HG02840 (cell line): ENCODE results near the gene GPR39.

ENCODE experiments used
- ATAC-seq: cut with Tn5 transposase; IDR thresholded peaks from one replicate; pipeline ENCODE4 v1.9.1; 2021; ENCODE audit warnings: mild to moderate bottlenecking, moderate library complexity, moderate number of reproducible peaks; ENCODE audit not compliant: unreplicated experiment, low FRiP score

The GPR39 gene

DNA sequence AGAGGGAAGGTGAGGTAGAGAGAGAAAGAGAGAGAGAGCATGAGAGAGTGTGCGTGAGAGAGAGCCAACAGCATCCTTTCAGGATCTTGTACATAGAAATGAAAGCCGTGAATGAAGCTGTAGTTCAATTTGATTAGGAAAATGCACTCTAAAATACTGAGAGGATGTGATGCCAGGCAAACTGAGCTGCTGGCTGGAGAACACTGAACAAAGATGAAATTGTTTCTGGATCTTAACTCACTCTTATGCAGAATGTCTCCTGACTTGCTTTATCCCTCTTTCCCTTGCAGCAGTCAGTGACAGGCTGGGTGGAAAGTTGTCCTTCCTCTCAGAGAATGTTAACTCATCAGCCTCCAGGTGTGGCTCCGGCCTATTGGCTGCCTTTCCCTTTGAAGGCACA, 242.7 kb downstream of the GPR39 start:
- no peak for ATAC-seq

DNA sequence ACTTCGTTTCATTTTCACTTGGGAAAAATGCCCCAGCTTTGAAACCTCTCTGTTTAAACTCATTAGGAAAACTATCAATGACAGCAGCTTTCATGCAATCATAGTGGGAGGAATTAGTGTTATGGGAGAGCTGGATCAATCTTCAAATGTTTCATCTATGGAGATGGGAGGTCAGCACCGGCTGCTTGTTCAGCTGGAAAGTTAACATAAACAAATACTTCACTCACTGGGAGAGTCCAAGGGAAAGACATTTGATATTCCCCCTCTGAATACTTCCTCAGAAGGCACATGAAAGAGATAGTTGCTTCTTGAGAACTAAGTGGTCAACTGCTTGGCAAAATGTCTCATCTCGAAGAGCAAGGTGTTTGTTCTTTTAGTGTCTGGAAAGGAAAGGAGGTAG, 246.1 kb downstream of the GPR39 start:
- no peak for ATAC-seq

DNA sequence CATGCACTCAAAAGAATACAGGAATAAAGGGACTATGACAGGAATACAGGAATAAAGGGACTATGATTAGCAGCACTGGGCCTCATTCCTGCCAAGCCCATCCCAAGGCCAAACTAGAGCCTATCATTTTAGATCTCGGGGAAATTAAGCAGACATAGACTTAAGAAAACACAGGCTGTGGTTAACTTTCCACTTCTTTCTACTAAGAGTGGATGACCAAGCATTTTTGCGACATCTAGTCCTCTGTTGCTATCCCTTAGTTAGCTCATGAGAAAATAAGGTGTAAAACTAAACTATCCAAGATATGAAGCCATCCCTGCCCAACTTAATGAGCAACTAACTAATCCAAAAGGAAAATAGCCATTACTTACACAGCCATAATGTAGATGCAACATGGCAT, 247.5 kb downstream of the GPR39 start:
- no peak for ATAC-seq

DNA sequence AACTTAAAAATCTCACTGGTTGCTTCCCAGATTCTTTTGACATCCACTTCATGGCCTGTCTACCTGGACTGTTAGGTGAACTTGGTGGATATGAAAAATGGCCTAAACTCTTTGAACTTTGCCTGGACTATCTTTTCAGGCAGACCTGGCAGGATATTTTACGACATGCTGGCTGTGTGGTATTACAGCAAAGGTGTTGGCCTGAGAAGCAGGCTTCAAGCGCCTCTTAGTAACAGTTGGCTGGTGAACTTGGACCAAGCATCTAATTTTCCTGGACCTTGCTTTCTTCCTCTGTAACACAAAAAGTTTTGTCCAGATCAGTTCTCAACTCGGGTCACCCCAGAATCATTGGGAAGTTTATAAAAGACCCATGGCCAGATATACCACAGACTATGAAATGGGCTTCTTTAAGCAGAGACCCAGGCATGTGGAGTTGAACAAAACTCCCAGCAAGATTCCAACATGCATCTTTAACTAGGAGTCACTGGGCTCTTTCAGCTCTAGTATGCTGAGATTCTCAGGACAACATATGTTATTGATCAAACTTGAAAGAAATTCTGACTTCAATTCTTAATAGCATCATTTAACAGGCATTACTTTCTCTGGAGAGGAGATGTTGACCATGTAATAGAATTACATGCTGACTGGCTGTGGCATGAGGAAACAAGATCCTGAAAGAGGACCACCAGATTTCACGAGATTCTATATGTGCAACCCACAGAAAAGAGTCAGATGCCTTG, 249.0 kb downstream of the GPR39 start:
- no peak for ATAC-seq

DNA sequence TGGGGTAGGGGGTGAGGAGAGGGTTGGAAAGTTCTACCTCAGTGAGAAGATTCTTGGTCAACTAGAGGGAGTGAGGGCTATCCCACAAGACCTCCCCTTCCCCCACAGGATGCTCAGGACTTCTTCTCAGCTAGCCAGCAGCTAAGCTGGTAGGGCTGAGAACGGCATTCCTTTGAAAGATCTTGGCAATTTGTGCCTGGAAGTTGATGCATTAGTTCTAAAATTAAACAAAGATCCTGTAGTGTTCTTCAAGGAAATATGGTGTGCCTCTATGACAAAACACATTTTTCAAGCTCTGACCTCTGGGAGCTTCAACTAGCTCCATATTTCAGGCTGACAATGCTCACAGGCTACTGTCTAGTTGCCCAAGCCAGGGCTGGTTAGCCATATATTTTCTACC, 251.1 kb downstream of the GPR39 start:
- ATAC-seq: no peak

DNA sequence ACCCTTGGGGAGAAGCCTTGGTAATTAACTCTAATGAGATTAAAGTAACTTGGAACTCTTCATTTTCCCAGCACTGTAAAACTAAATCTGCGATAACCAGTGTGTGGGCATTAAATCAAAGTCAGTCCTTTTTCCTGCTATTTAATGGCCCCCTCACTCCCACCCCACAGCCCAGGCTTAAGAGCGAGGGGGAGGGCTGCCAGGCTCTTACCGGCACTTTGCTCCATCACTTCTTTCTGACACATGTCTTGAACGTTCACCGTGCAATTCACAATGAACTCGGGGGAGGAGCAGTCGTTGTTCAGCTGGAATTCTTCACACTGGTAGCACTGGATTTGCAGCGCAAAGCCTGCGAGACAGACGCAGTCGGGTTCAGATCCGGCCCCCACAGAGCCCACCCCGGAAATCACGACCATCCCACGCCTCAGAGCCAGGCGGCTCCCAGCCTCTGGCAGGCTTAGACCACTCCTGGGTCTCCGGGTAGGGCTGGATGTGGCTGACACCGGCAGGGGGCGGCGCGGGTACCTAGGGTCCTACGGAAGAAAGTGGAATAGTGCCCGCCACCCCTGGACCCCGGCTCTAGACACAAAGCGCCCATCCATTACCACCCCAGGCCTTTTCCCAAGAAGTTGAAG, 251.7 kb downstream of the GPR39 start:
- ATAC-seq: no peak

DNA sequence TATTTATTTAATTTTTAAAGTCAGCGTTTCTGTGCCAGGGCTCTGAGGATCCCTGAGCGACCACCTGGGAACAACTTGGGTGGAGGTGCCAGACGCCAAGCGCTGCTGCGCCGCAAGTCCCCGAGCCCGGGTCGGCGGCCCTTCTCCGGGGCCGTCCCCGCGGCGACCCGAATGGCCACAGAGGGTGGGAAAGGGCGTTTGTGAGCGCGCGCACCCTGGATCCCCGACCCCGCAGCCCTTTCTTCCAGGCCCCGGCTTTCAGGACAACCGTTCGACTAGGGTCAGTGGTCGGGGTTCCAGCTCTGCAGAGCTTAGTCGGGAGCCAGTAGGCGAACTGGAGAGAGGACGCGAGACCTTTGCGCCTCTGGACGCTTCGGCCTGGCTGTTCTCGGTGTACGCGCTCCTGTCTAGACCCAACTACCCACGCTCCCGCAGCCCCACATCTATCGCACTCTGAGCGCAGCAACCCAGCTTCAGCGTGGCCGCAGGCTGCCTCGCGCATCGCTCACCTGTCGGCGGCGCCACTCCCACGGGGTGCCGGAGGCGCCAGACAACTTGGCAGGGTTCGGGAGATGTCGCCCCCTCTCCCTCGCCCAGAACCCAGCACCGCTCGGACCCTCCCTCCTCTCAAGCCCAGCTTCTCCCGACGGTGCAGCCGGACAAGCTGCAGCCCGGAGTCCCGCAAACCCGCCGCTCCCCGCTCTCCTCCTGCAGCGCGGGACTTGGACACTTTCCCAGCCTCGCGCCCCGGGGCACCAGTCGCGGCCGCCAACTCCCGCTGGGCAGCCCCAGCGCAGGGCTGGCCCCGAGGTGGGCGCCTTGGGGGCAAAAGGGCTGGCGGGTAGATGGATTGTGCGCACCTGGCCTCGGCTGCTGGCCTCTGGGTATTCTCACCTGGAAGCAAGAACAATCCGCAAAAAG, 252.6 kb downstream of the GPR39 start:
- no peak for ATAC-seq

DNA sequence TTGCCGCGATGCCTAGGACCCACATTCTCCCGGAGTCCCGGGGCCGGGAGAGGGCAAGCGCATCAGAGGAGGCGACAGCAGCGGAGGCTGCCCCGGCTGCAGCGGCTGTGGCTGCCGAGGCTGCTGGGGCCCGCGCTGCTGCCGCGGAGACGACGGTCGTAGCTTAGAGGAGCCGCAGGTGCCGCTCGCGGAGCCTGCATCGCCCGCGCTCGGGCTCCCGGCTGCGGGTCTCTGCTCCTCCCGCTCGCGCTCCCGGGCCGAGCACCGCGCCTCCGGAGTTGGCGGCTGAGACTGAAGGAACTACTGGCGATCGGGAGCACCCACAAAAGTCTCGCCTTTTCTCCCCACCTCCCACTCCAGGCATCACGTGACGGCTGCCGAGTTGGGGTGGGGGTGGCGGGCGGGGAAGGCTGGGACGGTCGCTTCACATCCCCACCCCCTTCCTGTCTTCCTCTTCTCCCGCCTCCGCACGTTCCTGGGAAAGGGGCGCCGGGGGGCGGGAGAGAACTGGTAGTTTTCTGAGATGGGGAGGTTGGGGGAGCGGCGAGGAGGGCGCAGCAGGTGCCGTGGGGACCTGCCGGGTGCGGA, 253.4 kb downstream of the GPR39 start, which contains the start of gene LYPD1:
Gene LYPD1 (minus strand): TSS at position 298 of the 588 bp plus-strand sequence. CDS start 273 bp downstream, at position 25.
- no peak for ATAC-seq

DNA sequence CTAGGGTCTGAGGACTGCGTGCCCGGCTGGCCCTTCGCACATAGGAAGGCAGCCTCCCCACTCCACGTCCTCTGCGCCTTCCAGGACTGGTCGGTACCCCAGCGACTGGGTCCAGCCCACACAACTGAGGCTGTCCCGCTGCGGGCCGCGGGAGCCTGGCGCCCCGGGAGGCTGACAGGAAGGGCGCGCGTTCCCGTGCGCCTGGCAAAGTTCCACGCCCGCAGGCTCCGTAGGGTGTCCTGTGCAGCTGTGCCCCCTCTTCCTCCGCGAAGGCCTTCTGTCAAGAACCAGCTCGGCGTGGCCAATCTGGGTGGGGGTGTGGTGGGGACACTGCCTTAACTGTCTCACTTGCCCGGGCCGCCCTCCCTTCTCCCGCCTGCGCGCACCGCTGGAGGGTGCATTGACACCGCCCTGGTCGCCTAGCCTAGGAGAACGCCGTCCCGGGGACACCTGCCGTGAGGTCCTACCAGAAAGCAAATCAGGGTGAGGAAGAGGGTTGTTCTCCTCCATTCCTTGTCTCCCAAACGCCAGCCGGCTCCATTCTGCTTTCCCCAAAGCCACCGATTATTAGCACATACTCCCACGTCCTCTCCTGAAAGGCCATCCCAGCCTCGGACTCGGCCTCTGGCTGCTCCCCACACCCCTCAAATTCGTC, 254.0 kb downstream of the GPR39 start:
- no peak for ATAC-seq

DNA sequence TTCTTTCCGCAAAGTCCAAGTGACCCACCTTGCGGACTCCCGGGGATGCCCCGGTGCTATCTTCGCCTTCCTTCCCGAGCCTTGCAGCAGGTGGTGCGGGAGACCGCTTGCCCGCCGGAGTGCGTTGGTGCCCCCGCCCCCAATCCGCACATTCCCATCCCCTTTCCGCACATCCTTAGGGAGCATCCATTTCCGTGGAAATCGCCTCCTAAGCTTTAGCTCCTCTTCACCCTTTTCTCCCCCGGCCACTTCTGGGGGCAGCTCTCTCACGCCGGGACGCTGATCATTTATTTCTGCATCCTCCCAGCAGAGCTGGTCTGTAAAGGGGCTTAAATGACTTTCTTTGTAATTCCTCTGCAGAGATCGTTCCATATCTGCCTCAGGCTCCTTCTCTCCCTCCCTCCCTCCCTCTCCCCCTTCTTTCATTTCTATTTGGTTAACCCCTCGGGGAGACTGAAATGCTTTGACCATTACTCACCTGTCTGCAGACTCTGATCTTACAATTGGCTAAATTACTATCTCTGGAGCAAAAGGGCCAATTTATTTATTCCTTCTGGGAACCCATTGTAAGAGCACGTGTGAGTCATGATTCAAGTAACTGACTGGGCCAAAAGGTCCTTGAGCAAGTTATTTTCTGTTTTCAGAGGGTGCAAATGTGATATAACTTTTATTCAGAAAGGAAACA, 254.7 kb downstream of the GPR39 start:
- ATAC-seq: no peak

DNA sequence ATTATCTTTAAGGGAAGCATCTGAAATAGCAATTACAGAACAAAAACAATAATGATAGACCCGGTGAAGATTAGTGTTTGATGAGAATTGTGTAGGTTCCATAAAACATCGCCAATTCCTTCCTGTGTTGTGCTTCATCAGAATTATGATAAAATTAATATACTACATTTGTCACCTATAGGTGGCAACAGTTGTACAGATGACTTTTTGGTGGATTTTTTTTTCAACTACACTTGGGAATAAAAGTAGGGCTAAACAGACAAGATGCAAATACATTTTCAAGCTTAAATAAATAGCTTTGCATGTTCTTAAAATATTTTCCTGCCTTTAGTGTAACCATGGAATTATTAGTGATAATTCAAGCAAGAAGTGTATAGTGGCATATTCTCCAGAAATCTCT, 260.4 kb downstream of the GPR39 start:
- ATAC-seq: no peak

DNA sequence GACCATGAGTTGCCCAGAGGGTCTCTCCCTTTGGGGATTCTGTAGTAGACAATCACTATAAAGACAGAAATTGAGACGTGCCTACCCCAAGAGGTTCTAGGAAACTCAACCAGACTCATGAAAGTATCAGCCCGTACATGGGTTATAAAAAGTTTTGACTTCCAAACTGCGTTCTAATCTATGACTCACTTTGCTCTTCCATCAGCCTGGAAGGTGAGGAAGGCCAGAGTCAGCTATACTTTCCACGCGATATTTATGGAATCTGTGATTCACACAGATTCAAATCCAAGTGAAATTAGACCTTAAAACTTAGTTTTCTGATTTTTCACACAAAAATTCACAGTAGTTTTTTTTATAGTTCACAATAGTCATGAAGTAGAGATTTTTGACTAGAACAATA, 261.1 kb downstream of the GPR39 start:
- no peak for ATAC-seq

DNA sequence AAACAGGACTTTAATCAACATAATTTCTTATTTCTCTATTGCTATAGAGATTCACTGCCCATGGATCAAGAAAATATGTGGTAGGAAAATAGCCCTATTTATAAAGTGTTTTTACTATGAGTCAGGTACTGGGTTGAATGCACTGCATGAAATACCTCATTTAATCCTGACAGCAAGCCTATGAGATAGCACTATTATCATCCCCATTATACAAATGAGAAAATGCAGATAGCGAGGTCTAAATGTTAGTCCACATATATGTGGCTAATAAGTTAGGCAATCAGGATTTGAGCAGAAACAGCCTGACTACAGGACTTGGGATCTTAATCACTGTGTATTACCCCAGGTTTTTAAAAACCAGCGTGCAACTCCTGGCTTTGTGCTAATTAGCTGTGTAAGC, 261.9 kb downstream of the GPR39 start:
- no peak for ATAC-seq

DNA sequence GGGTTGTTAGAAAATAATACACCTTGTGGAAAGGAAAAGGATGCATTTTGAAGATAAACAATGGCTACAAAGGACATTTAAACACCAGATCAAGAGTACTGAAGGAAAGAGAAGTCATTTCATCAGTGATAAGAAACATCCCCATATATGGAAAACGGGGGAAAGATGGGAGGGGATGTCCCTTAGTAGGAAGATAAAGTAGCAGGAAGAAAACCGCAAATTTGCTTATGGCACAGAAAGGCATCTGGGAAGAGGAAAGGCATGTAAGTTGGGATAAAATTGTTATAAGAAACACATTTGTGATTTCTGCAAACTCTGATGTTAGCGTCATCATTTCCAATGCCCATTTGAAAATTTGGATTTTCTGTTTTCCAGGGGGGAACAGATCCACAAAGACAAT, 263.9 kb downstream of the GPR39 start:
- no peak for ATAC-seq

DNA sequence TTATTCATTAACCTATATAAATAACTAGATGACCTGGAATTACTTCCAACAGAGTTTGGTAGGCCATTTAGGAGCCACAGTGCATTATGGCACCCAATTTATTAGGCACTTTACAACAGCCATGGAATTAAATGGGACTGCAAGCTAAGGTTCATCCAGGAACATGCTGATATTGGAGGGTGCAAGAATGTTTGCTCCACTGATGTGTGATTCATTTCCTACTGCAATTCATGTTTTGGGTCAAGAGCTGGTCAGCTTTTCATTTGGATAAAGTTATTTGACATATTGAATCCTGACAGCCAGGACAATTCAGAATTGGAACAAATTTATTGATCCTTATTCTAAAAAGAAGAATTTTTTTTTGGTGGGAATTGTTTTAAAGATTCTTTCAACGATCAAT, 265.2 kb downstream of the GPR39 start:
- no peak for ATAC-seq

DNA sequence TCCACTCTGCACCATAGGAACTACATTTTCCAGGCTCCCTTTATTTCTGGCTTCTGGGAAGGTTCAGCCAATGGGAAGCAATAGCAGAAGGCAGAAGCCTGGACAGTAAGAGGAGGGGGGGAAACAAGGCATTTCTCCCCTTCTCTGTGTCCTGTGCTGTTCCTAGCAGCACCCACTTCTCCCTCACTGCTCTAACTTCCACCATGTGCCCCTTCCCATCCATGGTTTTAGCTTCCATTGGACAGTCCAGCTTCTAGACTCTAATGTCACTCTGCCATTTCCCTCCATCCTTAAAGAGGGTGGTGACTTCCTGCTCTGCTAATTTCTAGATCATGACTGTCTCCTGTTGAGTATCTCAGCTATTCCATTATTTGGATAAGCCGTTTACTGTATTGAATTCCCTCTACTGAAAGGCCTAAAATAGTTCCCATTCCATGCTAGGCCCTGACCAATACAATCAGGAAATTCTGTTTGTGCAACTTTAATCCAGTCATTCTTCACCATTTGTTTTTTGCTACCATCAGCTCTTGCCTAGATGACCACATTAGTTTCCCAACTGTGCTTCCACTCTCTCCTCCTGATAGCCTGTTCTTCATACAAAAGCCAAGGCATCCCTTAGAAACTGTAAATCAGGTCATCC, 274.2 kb downstream of the GPR39 start:
- ATAC-seq: no peak

DNA sequence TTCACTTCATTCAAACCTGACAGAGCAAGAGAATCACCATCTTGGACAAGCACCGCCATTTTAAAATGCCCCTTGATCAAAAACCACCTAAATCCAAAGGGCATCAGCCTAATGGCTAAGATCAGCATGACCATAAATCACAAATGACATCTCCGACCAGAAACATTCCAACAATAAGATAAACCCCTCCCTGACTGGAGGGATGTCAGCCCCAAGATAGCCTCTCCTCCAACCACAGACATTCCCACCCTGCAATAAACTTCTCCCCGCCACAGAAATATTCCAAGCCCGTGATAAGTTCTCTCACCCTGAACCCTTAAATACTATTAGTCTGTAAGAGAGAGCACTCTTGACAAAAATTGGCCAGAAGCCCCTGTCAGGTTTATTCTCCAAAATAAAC, 275.0 kb downstream of the GPR39 start:
- no peak for ATAC-seq

DNA sequence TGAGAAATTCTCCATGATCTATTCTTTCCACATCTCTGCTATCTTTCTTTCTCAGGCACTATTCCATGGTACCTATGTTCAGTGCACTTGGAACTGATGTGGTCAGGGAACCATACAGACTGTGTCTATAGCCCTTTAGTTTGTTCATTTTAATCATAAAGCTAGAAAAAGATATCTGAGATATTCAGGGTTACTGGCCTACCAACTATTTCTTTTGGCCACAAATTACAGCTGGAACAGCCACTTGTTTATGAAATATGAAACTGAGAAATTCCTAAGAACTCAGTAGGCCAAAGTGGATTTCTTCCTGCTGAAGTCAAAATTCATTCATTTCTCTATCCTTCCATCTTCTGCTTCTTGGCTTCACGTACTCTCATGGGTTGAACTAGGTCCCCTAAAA, 276.2 kb downstream of the GPR39 start:
- ATAC-seq: no peak
